ENCODE results near the gene DNAJC19. TPM values are rescaled to one million over a fixed set of nuclear protein-coding genes. Genes with fewer than 3 reads are reported as not detected.

DNAJC19 gene
- total RNA-seq, 1 experiment from 2014 or later = 82.0 TPM

DNA sequence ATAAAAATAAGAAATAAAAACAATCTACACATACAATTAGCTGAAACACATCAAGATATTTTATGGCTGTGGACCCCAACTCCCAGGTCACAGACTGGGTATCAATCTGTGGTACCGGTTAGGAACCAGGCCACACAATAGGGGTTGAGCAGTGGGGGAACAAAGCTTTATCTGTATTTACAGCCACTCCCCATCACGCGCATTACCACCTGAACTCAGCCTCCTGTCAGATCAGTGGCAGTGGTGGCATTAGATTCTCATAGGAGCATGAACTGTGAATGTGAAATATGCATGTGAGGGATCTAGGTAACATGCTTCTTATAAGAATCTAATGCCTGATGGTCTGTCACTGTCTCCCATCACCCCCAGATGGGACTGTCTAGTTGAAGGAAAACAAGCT lies 17.7 kb upstream of the DNAJC19 start:
- H3K9ac ChIP-seq (ENCODE audit: extremely low read depth, insufficient read length, low read length) = no peak overlapping the region
- no peaks in the 10 kb centered on the region for H3K9me3 ChIP-seq (ENCODE audit: control insufficient read depth, low read depth, low read length)
- Mint-ChIP-seq H3K36me3 (ENCODE audit: insufficient read depth in 1 of 3, low read depth in 3 of 3) (peaks cover 0 to 9% (median 4%) of the 10 kb centered on the region in 3 experiments; a peak in 4 of 7 replicates), H3K9me3 (peaks cover 7 to 11% of the 10 kb centered on the region in 2 experiments; a peak in 4 of 5 replicates), H3K27me3 (ENCODE audit: low read depth) (peaks cover 2% of the 10 kb centered on the region; the same call in 1 of the 2 replicates), H3K4me3 (no peak overlapping the region), H3K27ac (no peak overlapping the region), H3K4me1 (peaks cover 15 to 19% of the 10 kb centered on the region in 2 experiments)
- no peaks in the 10 kb centered on the region; the same call in 1 of the 2 replicates for H3K4me1 ChIP-seq (ENCODE audit: insufficient read depth, low read length)
- no peak overlapping the region for H4K5ac ChIP-seq (ENCODE audit: insufficient read length, low read depth, low read length)
- WGBS (ENCODE audit: extremely low coverage, insufficient read length, low lambda C conversion rate) = no CpG with 5 or more reads among the region's 3 CpGs
- no peak overlapping the region for H2BK12ac ChIP-seq (ENCODE audit: insufficient read length, low read depth, low read length)
- no peak overlapping the region for H2BK20ac ChIP-seq (ENCODE audit: low read depth, low read length, poor library complexity, severe bottlenecking)
- H3K27me3 ChIP-seq (ENCODE audit: insufficient read depth, low read length) = no peaks in the 10 kb centered on the region
- TF ChIP-seq, protein P1, sequence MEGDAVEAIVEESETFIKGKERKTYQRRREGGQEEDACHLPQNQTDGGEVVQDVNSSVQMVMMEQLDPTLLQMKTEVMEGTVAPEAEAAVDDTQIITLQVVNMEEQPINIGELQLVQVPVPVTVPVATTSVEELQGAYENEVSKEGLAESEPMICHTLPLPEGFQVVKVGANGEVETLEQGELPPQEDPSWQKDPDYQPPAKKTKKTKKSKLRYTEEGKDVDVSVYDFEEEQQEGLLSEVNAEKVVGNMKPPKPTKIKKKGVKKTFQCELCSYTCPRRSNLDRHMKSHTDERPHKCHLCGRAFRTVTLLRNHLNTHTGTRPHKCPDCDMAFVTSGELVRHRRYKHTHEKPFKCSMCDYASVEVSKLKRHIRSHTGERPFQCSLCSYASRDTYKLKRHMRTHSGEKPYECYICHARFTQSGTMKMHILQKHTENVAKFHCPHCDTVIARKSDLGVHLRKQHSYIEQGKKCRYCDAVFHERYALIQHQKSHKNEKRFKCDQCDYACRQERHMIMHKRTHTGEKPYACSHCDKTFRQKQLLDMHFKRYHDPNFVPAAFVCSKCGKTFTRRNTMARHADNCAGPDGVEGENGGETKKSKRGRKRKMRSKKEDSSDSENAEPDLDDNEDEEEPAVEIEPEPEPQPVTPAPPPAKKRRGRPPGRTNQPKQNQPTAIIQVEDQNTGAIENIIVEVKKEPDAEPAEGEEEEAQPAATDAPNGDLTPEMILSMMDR (conservative IDR thresholded peaks at IDR 0.05) = no peak
- H2BK120ac ChIP-seq (ENCODE audit: low read depth, low read length, poor library complexity, severe bottlenecking) = no peak overlapping the region
- no peak overlapping the region for H2AFZ ChIP-seq (ENCODE audit: low read length)
- no peak overlapping the region for H3K23ac ChIP-seq (ENCODE audit: insufficient read length, low read depth, low read length)
- H3K79me1 ChIP-seq (ENCODE audit: insufficient read depth, low read depth, low read length, poor library complexity, severe bottlenecking) = no peaks in the 10 kb centered on the region
- H3K79me2 ChIP-seq (ENCODE audit: insufficient read depth, low read length) = no peaks in the 10 kb centered on the region
- no peak overlapping the region for H3K18ac ChIP-seq (ENCODE audit: insufficient read length, low read depth, low read length)
- no peak overlapping the region for H3K27ac ChIP-seq (ENCODE audit: insufficient read length, low read depth, low read length)
- H2BK5ac ChIP-seq (ENCODE audit: insufficient read length, low read length) = no peak overlapping the region
- no peak overlapping the region for H3T11ph ChIP-seq (ENCODE audit: low read length)
- H3K4ac ChIP-seq (ENCODE audit: low read depth, low read length) = no peak overlapping the region
- no peak overlapping the region for H2AK5ac ChIP-seq (ENCODE audit: insufficient read length, low read length)
- H3K23me2 ChIP-seq (ENCODE audit: insufficient read length, low read depth, low read length, poor library complexity, severe bottlenecking) = no peaks in the 10 kb centered on the region
- H2BK15ac ChIP-seq (ENCODE audit: low read depth, low read length) = no peak overlapping the region
- H3K4me2 ChIP-seq (ENCODE audit: insufficient read depth, insufficient read length, low read length) = no peak overlapping the region
- no peak for DNase-seq
- H4K20me1 ChIP-seq (ENCODE audit: control insufficient read depth, insufficient read depth, insufficient read length) = no peaks in the 10 kb centered on the region
- no peak overlapping the region for H4K8ac ChIP-seq (replicated peaks; ENCODE audit: insufficient read length, low read depth, low read length)
- no peak overlapping the region for H3K14ac ChIP-seq (ENCODE audit: insufficient read depth, low read length)
- no peak overlapping the region for H3K56ac ChIP-seq (ENCODE audit: insufficient read length, low read depth, low read length)
- H4K91ac ChIP-seq (ENCODE audit: insufficient read length, low read depth, low read length) = no peak overlapping the region
